PFSK-1 (cell line): ENCODE results near the gene EGFLAM.

ENCODE experiments used
- FOXP2 ChIP-seq: optimal IDR thresholded peaks from 2 replicates; pipeline ENCODE3; 2011; ENCODE audit warnings: borderline replicate concordance, control low read depth, inconsistent platforms; ENCODE audit not compliant: insufficient read depth; ENCODE audit errors: extremely low read length, extremely low read depth
- POLR2AphosphoS5 ChIP-seq: IDR thresholded peaks from 2 replicates; pipeline ENCODE4 v1.6.1; 2012; ENCODE audit warnings: low read depth, mild to moderate bottlenecking, control low read depth, low read length, moderate library complexity
- REST ChIP-seq, 2 experiments: IDR thresholded peaks; 2 replicates each; pipeline versions ENCODE4 v1.6.1 to v1.8.0; 2011 to 2012; ENCODE audit warnings: low read depth in 2 of 2, low read length in 2 of 2, control low read depth in 1 of 2, inconsistent platforms in 1 of 2, mild to moderate bottlenecking in 1 of 2, moderate library complexity in 1 of 2; ENCODE audit not compliant: insufficient read depth in 1 of 2
- SIN3A ChIP-seq: IDR thresholded peaks from 2 replicates; pipeline ENCODE4 v1.6.1; 2012; ENCODE audit warnings: mild to moderate bottlenecking, low read length, moderate library complexity, borderline replicate concordance; ENCODE audit not compliant: insufficient read depth
- TAF1 ChIP-seq: IDR thresholded peaks from 2 replicates; pipeline ENCODE4 v1.6.1; 2012; ENCODE audit warnings: low read length, control low read depth, borderline replicate concordance; ENCODE audit not compliant: insufficient read depth

GRCh38 chr5:38446029-38446522 is 187.7 kb downstream of the EGFLAM start:
- TF ChIP-seq POLR2AphosphoS5 (peak; percentile 56), SIN3A (0 out of 2 replicates have a peak, but pooled peaks have one; percentile 55), TAF1 (peak; percentile 77; the same call in 1 of the 2 replicates), REST (IDR thresholded peaks at IDR 0.05; ENCODE audit: insufficient read depth in 1 of 2, low read depth in 2 of 2, low read length in 2 of 2) (0 out of 4 replicates have a peak, but pooled peaks of 1 of the 2 experiments have one; percentile 39), FOXP2 (no peak)
